Smooth muscle cell of the umbilical artery (primary cell): ENCODE data around the gene LMO3. TPM values are rescaled to one million over a fixed set of nuclear protein-coding genes. Genes with fewer than 3 reads are reported as not detected.

Experiments
- total RNA-seq: library from RNA; depleted of rRNA; stranded (reverse); fragments of >200 nt; gene quantifications from 2 replicates; pipeline ENCODE4 v1.2.3, GENCODE V29; 2014

LMO3 gene
- total RNA-seq: 0.14 and 2.1 TPM in 2 replicates

DNA sequence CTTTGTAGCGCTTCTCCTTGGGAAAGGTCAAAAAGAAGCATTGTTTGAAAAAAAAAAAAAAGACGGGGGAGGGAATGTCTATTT is at the start of gene LMO3:
Gene LMO3, minus strand, starts transcription at position 46 of the 84 bp plus-strand sequence. CDS start 5,302 bp downstream, outside the sequence.

